HK-2 (cell line): ENCODE data around the gene CPLX1.
"Not testable (repeated sequence)": the region's sequence is repeated elsewhere in the genome, so short reads cannot be mapped to it uniquely, and the experiment has no call there.

Experiments
- DNase-seq: peaks from one replicate; pipeline ENCODE4 v3.0.0-alpha.2; 2018; ENCODE audit not compliant: unreplicated experiment

Gene CPLX1

DNA sequence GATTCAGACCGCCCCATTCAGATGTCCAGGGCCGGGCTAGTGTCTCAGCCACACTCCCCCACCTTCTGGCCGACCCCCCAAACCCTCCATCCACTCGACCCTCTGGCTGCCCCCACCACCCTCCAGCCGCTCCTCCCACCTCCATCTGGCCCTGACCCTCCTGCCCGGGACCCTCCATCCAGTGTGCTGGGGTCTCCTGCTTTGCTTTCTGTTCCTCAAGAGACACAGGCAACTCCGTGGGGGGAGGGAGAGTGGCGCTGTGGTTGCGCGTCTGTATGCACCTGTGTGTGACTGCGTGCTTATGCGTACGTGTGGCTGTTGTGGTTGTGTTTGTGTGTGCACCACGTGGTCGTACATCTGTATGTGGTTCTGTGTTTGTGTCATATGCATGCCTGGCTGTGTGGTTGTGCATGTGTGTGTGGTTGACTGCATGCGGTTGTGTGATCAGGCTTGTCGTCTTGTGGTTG is 33.3 kb downstream of the CPLX1 start:
- DNase-seq = no peak

DNA sequence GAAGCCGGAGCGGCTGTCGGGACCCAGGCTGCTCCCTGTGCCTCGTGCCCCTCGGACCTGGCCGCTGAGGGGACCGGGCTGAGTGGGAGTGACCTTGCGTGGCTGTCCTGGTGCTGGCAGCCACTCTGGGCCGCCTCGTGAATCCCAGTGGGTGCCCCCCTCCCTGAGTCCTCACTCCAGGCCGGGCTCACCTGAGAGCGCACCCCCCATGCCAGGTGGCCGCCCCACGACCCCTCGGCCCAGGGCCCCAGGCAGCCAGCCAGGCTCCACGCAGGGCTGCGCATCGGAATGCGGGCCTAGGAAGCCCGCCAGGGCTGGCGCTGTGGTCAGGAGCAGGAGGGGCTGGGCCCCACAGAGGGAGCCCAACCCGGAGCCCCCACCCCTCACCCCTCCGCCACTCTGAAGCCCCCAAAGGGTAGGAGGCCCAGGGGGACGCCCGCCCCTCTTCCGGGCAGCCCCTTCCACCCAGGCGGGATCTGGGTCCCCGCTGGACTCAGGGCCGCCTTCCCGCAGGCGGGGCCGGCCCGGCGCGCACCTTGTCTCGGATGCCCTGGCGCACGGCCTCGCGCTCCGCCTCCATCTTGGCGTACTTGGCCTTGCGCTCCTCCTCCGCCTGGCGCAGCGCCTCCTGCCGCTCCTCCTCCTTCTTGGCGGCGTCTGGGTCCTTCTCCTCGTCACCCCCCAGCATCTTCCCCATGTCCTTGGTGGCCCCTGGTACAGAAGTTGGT is 33.9 kb downstream of the CPLX1 start:
- DNase-seq = no peak

DNA sequence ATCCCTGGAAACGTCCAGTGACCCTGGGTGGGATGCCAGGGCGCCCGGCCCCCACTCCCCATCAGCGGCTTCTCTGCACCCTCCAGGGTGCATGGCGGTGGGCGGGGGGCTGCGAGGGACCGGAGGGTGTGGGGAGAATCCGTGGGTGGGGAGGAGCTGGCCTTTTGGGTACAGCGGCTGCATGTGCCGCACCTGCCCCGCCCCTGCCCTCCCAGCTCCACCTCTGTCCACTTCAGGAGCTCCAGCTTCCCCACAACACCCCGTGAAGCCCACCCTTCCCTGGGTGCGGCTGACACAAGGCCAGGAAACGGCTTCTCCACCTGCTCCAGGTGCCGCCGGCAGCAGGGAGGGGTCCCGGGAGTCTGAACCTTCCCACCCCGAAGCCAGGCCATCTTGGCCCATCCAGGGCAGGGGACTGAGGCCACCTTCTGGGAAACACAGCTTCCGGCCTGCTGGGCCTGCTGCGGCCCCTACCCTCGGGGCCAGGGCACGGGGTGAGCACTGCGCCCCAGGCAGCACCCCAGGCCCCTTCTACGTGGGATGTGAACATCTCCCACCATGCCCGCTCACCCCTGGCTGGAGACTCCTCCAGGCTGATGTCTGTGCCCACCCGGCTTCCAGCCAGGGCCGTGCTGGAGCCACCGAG is 34.6 kb downstream of the CPLX1 start:
- DNase-seq = no peak

DNA sequence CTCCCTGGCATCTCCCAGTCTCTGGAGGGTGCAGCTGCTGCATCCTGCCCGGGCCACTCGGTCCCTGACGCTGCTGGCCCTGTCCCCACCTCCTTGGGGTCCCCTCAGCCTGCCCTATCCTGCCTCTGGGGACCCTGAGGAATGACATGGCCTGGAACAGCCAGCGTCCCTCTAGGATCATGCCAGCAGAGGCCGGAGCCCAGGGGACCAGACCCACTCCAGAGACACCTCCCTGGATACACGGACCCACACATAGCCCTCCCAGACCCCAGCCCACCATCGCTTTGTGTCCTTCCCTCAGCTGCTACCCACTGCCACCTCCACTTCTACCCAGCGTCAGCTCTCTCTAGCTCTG is 35.5 kb downstream of the CPLX1 start:
- no peak for DNase-seq

DNA sequence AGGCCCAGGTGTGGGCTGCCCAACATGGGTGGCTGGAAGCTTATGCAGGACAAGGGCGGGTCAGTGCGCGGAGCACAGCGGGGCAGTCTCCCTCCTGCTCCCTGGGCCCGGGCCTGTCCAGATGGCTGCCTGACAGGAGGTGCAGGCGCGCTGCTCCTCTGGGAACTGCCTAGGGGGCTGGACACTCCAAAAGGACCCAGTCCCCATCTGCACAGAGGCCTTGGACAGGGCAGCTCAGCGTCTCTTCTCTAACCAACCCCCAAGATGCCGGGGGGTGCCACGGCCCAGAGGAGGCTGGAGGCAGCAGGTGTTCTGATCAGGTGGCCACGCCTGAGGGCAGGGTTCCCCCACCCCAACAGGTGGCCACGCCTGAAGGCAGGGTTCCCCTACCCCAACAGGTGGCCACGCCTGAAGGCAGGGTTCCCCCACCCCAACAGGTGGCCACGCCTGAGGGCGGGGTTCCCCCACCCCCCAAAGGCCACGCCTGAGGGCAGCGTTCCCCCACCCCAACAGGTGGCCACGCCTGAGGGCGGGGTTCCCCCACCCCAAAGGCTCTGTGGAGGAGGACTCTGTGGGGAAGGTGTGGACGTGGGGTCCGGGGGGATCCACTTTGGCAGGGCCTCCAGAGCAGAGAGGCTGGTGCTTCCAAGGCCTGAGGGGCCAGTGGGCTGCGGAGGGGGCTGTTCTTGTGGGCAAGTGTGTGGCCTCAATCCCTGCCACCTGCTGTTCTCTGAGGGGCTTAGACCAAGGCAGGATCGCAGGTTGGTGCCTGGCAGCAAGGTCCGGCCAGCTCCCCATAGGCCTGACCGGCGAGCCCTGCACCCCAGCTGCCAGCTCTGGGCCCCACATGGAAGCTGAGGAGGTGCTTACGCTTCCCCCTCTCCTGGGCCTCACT is 36.1 kb downstream of the CPLX1 start:
- no peak for DNase-seq

DNA sequence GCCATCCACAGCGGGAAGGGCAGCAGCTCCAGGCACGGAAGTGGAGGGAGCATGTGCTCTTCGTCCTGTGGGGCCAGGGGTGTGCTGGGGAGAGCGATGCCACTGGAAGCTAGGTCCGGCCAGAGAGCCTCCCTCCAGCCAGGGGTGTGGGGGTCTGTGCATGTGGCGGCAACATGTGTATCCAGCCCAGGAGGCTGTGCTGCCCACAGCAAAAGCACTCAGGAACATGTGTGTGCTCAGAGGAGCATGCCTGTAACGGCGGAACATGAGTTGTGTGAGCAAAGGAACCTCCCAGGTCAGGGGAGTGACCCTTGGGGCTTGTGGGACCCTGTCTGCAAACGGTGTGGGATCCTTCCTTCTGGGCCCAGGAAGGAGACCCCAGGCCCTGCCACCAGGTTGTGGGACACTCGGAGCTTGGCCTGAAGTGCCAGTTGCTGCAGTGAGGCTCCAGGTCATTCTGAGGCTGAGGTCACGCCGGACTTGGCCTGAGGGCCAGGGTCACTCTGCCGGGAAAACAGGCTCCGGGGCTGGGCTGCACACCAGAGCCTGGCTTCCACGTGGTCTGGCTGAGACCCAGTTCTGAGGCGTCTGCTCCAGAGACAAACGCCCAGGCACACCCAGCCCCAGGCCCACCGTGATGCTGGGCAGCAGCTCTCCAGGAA is 37.2 kb downstream of the CPLX1 start:
- DNase-seq = no peak

DNA sequence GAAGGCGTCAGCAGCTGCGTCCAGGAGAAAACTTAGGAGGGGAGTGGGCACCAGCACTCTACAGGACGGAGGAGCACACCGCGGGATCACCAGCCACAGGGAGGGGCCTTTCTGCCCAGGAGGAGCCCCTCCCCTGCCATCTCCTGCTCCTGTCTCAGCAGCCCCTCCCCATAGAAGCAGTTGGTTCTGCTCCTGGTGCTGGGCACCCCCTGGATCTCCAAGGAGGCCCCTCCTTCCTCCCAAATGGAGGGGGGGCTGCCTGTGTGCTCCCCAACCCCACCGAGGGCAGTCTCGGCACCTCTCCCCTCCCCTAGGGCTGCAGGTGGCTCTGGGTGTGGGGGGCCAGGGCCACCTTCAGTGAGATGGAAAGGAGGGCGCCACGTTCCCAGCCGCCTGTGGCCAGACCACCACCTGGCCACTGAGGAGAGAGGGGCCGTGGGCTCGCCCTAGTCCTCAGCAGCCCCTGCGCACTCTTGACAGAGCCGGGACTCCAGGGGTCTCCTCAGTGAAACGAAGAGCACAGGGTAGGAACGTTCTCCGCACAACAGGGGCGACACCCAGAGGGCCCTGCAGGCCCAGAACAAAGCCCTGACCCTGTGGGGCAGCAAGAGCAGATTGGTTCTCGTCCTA is 37.8 kb downstream of the CPLX1 start:
- no peak for DNase-seq

DNA sequence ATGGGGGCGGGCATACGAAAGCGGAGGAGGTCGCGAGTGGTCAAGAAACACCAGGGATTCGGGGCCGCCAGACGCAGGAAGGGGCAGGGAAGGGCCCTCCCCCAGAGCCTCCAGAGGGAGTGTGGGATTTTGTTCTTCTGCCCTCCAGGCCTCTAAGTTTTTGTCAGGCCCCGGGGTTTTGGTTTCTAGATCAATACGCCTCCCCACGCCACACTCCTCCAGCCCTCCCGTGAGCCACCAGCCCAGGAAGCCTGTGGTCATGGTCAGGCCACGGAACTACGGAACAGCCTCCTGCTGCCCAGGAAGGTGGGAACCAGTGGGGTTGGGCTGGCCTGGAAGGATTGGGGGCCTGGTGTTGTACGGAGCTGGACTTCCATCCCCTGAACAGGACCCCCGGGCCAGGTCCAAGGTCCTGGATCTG is 38.4 kb downstream of the CPLX1 start:
- DNase-seq = no peak

DNA sequence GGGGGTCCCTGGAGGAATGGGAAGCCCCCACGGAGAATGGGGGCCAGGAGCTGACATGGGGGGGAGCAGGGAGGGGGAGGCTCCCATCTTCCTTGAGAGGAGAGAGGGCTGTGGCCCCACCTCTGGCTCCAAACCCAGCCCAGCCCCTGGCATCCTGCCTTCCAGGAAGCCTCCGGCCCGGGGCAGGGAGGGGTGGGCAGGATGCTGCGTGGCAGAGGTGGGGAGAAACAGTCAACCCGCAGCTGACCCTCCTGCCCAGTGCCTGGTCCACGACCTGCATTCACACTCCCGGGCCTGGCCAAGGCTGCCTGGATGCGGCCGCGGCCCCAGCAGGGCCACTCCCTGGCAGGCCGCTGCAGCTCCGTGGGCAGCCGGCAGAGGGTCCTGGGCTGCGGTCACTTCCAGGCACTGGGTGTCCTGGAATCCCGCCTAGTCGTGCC is 39.0 kb downstream of the CPLX1 start:
- no peak for DNase-seq

DNA sequence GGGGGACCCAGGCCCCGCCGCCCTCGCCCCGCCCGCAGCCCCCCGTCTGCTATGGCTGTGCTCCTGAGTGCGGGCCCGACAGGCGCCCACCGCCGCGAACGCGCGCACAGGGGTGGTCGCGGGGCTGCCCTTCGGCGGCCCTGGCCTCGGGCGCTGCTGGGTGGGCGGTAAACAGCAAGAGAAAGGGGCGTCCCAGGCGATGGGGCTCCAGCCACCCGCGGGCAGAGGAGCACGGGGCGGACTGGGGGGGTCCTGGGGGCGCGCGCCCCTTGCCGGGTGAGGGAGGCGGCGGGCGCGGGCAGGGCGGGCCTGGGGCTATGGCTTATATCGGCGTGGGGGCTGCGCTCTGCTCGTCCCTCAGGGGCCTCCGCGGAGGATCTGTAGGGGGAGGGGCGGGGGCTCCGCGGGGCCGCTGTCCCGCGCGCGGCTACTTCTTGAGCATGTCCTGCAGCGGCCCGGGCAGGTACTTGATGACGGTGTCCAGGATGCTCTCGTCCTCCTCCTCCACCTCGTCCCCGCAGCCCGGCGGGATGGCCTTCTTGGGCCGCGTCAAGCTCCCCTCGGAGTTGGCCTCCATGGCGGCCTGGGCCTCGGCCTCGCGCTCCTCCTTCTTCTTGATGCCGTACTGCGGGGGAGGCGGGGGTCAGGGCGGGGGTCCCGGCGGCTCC is 39.7 kb downstream of the CPLX1 start:
- DNase-seq = no peak

DNA sequence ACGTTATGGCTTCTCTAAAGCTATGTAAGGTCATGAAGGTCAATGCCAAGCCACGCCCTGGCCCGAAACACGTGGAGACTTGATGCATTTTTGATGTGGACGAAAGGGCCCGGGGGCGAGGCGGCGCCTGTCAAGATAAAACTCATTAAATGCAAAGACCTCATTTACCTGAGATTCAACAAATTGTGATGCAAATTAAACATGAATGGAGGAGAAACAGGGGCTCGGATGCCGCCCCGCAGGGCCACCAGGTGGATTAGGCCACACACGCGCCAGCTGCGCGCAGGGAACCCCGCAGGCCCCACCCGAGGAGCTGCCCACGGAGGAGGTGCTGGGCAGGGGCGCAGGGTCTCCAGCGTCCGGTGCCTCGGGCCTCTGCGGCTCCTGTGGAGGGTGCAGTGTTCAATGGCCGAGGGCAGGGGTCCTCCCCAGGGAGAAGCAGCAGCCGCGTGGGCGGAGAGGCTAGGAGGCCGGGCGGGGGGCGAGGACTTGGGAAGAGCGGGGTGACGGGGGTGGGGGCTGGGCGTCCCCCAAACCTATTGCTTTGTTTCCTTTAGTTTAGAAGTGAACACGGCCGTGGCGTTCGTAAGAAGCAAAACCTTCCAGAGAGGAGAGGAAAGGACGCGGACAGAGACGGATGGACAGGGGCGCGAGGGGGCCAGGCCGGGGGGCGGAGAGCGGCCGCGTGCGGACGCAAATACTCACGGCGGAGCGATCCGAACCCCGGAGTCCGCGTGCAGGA is 40.4 kb downstream of the CPLX1 start:
- DNase-seq = no peak

DNA sequence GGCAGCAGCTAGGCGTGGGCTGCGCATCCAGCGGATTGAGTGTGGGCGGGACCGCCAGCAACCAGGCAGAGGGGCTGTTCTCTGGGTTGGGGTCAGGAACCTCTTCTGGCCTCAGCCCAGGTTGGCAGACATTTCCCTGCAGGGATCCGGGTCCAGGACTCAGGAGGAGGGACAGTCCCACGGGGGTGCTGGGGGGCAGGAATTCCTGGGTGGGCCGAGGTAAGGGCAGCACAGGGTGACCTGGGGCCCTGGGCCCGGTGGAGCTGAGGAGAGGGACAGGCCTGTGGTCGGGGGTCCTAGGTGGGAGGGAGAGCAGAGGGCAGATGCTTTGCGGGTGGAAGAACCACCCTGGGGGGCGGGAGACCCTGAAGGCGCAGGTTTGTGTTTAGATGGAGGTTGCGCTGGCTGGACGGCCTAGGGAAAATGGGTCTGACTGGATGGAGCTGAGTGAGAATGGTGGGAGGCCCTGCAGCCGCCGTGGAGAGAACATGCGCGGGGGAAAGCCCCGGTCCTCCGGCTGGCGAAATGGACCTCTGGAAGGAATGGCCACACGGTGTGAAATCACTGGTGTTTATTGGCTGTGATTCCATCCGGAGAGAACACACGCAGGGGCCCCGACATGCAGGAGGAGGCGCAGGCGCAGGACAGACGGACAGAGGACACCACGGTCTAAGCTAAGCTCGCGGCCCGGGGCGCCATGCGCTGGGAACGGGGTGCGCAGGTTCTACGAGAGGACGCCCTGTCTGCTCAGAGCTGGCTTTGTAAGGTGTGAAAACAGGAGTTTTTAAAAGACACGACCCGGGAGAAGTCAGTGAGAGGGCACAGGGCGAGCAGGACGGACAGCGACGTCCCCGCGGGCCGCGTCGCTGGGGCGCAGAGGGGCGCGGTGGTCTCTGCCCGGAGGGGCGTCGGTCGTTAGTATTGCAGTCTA is 41.3 kb downstream of the CPLX1 start:
- DNase-seq = no peak

DNA sequence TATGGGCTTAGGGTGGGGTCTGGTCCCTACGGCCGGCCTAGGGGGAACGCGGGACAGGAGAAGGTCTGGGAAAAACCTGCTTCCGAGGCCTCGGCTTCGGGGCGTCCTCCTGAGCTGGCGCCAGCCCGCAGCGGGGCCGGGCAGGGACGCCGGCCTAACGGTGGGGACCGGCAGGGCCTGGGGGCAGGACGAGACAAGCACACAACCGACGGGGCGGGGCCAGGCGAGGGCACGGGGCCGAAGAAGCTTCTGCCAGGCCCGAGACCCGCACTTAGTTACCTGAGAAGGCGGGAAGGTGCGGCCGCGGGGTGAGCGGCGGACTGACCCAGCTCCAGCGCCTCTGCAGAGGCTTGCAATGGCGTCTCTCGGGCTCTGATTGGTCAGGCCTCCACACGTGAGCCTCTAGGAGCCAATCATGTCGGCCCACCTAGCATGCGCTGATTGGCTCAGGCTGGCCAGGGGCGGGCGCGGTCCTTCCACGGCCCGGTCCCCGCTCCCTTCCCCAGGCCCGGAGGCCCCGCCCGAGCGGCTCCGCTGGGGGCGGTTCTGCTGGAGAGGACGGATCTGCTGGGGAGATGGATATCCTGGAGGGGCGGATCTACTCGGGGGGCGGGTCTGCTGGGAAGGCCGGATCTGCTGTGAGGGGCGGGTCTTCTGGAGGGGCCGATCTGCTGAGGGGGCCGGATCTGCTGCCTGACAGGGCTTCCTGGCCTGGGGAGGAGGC is 44.3 kb downstream of the CPLX1 start:
- peak; percentile 100 for DNase-seq

DNA sequence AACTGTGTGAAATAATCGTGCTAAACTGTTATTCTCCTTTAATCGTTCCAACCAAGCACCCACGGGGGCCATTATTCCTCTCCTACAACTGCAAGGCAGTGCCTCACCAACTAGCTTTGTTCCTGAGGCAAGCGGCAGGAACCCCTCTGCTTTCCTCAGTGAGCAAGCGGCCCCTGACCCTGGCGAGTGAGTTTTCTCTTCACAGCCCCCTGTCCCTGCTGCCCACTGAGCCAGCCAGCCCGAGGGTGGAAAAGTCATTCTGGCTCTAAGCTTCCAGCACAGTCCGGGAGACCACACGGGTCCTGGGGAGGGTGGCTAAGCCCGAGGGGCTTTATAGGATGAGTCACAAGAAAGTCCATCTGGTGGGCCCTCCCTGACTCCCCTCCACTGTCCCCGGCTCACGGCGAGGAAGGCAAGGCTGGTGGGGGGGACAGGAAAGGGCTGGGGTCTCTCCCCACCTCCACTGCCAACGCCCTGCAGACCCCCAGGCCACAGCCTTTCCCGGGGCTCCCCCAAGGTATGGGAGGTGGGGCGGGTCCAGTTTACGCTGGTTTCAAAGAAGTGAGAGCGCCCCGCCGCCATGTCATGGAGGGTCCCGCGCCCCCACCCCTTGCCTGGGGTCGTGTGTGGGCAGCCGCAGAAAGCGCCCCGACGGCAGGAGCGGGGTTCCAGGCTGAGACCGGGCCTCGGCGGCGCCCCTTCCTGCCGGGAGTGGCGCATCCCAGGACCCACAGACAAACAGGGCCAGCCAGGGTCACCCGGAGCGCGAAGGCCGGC is 45.0 kb downstream of the CPLX1 start:
- no peak for DNase-seq

DNA sequence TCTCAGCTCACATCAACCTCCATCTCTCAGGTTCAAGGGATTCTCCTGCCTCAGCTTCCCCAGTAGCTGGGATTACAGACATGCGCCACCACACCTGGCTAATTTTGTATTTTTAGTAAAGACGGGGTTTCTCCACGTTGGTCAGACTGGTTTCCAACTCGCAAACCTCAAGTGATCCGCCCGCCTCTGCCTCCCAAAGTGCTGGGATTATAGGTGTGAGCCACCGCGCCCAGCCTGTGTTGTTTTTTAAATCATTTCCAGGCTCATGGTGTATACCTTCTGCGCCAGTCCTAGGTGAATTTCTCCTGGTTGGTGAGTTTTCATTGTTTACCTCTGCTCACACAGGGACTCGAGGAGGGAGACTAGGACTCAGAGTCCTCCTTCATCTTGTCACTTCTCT is 45.7 kb downstream of the CPLX1 start:
- not testable (repeated sequence) for DNase-seq

DNA sequence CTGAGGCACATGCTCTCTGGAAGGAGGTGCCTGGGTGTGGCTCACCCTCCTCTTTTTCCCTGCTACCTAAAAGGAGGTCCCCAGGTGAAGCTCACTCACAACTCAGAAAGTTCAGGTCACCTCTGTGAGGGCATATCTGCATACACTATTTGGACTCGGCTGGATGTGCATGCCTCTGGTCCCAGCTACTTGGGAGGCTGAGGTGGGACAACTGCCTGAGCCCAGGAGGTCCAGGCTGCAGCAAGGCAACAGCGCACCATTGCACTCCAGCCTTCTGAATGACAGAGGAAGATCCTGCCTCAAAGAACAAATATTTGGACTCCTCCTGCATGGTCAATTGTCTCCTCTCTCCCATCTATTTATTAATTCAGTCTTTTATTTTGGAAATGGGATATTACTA is 46.4 kb downstream of the CPLX1 start:
- no peak for DNase-seq

DNA sequence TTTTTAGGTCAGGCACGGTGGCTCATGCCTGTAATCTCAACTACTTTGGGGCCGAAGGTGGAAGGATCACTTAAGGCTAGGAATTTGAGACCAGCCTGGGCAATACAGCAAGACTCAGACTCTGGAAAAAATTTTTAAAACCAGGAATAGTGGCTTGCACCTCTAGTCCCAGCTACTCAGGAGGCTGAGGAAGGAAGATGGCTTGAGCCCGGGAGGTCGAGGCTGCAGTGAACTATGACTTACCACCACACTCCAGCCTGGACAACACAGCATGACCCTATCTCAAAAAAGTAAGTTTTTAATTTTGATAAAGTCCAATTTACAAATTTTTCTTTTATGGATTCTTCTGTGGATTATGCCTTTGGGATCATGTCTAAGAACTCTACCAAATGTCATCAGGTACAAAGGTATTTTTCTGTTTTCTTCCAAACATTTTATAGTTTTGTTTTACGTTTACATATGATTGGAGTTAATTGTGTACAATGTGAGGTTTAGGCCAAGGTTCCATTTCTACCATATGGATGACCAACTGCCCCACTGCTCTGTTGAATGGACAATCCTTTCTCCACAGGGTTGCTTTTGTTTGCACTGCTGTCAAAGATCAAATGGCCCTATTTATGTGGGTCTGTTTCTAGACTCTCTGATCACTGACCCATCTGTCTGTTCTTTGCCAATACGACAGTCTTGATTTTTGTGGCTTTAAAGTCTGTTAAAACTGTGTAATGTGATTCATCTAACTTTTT is 48.2 kb downstream of the CPLX1 start:
- no peak for DNase-seq
